GM21447 (cell line): ENCODE data around the gene FREM3.
"Not testable (repeated sequence)": the region's sequence is repeated elsewhere in the genome, so short reads cannot be mapped to it uniquely, and the experiment has no call there.

Source experiments
- ATAC-seq: cut with Tn5 transposase; IDR thresholded peaks from one replicate; pipeline ENCODE4 v1.9.1; 2021; ENCODE audit not compliant: unreplicated experiment

The FREM3 gene

DNA sequence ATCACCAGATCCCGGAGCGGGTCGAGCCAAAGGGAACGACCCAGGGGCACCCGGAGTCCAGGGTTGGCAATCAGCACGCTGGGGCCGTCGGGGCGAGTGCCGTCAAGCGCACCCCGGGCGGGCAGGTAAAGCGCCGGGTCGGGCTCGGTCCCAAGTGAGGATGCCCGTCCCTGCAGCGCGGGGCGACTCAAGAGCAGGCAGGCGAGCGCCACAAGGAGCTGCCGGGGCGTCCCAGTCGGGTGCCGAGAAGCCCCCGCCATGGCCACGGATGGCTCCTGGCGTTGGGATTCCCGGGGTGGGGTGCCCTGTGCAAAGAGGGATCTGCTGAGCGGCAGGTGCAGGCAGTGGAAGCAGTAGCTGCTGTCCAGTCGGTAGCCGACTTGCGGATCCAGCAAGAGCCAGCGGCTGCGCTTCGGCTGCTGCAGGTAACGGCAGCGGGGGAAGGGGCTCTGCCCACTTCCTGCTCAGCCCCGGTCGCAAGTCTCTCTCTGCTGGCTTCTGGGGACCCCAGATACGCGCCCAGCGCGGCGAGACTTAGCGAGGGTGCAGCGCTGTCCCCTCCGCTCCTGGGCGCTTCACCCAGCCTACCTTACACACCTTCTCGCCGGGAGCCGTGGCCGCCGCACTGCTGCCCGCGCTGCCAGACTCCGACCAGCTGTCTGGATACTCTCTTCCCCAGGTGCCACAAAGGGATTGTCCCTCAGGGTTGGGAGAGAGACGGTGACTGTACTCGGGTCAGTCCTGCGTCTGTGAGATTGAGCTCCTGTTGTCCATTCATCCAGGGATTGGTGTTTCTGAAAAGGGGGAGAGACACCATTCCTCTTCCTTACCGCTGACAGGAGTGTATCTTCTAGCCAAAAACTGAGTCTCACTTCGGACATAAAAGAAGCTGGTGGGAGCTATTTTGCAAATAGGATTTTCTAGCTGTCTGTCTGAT lies at the start of gene FREM3:
TSS of gene FREM3 (minus strand) at position 260 of the 937 bp plus-strand sequence. CDS start at position 260, 0 bp downstream.
- no peak for ATAC-seq

DNA sequence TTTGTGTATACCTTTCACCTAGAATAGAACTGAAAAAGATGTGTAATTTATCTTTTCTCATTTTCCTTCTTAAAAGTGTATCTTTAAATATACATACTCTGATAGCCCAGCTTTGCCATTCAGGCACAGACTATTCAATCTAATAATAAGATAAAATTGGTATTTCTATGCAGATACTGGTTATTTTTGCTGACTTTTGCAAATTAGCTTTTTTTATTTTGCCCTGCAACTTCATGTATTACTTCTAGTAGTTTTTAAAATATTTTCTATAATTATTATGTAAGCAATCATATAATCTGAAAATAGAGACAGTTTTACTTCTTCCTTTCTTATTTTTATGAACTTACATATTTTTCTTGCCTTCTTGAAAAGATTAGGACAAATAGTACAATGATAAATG lies 45.4 kb upstream of the FREM3 start:
- no peak for ATAC-seq

DNA sequence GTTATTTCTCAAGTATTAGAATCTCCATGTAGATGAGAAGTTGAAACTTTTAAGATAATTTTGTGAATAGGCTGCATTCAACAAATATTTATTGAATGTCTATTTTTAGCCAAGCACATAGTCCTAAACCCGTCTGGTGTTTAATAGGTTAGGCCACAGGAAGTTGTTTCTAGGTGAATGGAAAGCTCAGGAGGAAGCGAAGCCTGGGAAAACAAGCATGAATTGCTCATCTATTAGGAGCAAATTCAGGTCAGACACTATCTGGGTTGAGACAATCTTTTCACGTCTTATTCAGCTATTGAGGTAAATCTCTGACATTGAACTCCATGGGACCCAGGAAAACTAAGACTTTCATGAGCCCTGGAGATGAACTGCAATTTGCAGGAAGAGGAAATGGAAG lies 43.1 kb upstream of the FREM3 start:
- ATAC-seq = no peak

DNA sequence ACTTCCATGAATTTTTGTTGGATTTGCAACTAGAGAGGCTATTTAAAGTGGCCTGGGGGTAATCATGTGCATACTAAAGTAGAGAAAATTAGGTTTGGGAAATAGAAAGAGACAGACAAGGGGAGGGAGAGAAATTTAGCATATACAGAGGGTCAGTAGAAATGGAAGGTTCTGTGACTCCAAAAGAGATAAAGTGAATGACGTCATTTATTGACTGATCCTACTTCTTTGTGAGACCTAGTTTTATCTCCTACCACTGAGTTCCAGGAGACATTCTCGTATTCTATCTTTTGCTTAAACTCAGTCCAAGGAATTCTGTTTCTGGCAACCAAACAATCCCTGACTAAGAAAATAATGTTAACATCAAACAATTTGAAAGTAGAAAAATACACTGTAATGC lies 42.4 kb upstream of the FREM3 start:
- no peak for ATAC-seq

DNA sequence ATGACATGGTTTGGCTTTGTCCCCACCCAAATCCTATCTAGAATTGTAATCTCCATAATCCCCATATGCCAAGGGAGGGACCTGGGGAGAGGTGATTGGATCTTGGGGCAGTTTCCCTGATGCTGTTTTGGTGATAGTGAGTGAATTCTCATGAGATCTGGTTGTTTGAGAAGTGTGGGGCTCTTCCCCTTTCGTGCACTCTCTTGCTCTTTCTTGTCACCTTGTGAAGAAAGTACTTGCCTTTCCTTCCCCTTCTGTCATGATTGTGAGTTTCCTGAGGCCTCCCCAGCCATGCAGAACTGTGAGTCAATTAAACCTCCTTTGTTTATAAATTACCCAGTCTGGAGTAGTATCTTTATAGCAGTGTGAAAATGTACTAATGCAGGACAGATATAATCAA lies 36.4 kb upstream of the FREM3 start:
- no peak for ATAC-seq

DNA sequence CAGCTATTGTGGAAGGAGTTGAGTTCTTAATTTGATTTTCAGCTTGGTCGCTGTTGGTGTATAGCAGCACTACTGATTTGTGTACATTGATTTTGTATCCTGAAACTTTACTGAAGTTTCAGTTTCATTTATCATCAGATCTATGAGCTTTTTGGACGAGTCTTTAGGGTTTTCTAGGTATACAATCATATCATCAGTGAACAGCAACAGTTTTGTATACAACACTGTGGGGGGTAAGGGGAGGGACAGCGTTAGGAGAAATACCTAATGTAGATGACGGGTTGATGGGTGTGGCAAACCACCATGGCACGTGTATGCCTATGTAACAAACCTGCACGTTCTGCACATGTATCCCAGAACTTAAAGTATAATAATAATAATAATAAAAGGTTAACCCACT lies 35.6 kb upstream of the FREM3 start:
- not testable (repeated sequence) for ATAC-seq

DNA sequence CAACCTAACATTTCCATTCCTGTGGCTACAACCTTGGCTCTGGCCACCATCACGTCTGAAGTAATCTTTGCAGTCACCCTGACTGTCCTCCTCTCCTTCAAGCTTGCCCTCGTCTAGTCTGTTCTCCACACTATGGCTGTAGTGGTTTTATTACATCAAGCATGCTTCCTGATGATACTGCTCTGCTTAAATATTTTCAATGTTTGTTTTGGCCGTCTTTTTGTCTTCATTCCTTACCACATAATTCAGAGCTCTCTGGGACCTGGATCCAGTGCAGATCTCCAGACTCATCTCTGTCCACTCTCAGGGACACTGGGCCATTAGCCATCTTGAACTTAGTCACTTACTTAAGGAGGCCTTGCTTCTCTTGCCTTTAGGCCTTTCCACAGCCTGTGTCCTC lies 27.7 kb upstream of the FREM3 start:
- ATAC-seq = no peak

DNA sequence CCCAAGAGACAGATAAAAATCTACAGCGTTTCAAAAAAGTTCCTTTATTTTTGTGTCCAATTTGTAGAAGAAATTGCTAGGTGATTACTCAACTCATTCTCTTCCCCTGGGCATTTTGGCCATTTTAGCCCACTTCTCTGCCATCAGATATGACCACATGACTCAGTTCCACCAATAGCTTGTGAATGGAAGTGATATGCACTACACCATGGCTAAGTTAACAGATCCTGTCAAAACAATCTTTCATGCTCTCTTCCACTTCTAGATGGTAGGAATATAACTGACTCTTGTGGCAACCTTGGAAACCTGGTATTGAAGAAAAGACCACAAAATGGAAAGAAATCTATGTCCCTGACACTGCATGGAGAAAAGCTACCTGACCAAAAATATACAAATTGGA lies 26.2 kb upstream of the FREM3 start:
- no peak for ATAC-seq

DNA sequence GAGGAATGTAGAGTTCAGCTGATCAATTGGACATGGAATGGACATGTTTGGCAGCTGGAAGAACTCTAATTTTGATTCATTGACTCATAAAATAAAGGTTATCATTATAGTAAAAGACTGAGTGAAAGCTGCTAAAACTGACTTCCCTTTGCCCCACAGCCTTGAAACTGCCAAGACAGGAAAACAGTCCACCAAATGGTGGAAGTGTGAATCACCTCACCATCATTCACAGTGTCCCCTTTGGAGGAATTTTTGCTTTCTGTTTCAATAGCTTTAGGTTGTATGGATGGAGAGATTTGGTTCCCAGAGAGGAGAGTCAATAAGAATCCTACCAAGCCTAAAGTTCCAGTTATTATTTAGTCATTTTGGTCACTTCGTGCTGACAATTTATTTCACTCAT lies 20.8 kb upstream of the FREM3 start:
- no peak for ATAC-seq

DNA sequence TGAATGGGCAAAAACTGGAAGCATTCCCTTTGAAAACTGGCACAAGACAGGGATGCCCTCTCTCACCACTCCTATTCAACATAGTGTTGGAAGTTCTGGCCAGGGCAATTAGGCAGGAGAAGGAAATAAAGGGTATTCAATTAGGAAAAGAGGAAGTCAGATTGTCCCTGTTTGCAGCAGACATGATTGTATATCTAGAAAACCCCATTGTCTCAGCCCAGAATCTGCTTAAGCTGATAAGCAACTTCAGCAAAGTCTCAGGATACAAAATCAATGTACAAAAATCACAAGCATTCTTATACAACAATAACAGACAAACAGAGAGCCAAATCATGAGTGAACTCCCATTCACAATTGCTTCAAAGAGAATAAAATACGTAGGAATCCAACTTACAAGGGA lies 18.3 kb upstream of the FREM3 start:
- ATAC-seq = not testable (repeated sequence)

DNA sequence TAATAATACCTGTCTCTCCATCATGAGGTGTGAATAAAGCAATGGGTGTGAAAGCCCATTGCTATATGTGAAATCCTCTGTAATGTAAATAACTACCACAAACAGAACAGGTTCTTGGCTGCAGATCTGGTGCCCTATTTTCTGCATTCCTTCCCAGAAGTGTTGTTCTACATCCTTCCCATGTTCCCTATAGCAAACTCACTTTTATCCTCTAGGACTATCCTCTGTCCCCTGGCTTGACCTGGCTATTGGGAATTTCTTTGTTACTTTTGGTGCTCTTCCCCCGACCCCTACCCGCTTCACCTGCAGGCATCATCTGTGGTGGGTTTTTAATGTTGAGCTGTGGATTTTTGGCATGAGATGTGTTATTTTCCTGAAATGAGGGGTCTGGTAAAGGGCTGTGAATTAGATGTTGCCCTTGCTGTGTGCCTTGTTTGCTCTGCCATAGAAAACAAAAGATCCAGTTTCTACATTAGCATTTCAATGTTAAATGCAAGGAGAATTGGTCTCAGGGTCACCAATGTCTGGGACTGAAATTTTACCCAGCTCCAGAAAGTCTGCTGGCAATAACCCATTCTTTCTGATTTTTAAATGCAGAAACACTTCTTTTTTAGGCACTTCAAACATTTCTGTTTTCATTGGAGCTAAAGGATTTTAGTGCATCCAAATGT lies 13.6 kb upstream of the FREM3 start:
- no peak for ATAC-seq

DNA sequence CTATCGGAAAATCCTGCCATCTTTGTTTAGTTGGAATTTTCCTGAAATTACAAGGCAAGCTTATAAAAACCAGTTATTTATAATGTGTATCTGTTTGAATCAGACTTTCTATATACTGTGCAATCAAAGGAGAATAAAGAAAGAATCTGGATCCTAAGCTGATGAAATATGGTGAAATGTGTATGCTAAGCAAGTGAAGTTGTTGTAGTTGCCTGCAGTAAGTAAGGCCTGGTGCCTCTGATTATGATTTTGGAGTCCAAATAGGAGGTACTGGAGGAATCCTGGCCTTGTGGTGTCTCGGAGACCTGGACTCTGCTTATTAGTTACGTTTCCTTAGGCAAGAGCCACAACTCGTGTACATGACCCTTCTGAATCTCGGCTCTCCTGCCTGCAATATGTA lies 13.1 kb upstream of the FREM3 start:
- ATAC-seq = no peak

DNA sequence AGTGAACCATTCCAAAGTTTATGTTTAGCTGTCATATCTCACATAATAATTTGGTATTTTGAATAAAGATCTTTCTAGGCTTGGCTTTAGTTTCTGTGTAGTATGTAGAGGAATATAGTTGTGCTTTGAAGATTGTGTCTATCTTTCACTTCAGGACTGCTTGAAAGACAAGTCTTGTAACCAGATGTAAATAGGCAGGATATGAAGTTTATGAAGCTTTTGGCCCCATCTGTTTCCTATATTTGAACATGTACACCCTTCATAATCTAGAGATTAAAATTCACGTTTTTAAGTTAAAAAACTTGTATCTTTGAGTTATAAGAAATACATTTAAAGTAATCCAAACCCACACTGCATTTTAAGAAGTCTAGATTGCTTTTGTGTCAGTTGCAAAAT lies 11.7 kb upstream of the FREM3 start:
- no peak for ATAC-seq

DNA sequence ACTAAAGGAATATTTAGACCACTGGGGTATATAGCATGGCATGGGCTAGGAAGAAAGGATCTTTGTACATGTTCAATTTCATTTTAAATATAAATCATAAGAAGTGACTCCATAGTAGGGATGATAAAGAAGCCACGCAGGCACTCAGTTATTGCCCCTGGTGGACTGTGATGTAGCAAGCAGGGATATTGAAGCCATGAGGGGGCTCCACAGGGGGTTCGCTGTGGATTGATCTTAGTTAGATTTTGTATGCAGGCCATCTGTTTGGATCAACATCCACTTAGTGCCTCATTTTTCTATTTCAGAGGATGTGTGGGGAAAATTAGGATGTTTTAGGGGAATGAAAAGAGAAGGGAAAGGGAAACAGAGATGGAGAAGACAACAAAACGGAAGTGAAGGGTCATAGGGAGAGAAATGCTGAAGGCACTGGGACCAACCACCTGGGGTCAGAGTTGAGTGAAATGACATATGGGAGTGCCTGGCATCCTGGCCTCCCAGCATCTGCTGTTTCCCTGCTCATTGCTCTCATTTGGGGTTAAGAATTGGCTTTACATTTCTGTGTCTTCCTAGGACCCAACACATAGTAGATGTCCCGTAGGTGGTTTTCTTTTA lies 11.2 kb upstream of the FREM3 start:
- no peak for ATAC-seq

DNA sequence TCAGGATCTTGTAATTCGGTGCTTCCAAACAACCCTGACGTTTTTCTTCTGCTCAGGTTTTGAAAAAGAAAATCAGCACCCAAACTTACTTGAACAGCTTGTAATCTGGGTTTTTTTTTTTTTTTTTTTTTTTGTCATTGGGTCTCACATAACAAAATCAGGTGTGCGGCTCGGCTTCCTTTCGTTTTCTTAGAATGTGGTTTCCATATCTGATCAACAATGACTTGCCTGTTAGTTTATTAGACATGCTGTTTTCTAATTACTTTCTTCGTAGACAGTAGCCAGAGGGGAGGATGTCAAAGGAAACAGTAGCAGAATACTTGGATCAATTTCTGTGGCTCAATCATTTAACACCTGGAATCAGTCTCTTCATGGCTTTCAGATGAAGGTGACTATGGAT lies 890 bp upstream of the FREM3 start:
- no peak for ATAC-seq

DNA sequence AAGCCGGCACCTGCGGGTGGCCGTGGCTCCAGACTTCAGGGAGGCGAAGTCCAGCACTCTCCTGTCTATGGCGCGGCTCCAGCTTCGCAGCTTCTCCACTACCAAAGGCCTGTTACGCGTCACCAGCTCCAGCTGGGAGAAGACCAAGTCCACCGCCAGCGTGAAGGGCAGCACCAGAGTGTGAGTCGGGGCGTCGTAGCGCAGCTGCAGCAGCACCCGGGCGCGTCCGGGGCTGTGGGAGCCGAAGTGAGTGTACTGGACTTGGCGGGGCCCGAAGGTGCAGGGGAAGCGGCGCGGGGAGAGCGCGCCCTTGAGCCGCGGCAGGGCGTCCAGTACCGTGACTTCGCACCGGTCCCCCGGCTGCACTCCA lies 444 bp downstream of the FREM3 start:
- no peak for ATAC-seq

DNA sequence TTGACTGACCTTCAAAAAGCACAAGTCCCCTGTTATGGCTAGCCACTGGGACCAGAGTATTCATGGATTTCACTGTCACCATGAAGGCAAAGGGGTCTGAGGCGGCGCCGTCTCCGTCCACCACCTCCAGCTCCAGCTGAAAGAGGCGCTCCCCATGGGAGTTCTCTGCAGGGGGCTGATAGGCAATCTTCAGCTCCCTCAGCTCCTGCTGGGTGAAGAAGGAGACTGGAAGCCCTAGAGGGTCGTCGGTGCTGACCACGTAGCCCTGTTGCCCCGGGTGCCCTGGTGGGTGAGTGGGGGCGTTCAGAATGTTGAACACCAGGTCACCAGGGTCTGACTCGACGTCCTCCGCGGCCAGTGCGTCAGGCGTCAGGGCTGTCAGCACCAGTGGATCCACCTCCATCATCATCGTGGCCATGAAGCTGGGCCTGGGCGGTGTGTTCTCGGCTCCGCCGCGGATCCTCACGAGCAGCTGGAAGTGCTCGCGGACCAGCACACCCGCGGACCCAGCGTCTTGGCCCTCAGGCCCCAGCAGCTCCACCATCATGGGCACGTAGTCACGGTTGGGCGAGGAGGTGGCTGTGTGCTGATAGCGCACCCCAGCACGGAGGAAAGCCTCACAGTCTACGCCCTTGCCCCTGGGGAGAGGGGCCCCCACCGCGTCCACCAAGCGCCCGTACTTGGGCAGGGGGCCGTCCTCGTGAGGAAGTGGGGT lies 987 bp downstream of the FREM3 start:
- ATAC-seq = no peak

DNA sequence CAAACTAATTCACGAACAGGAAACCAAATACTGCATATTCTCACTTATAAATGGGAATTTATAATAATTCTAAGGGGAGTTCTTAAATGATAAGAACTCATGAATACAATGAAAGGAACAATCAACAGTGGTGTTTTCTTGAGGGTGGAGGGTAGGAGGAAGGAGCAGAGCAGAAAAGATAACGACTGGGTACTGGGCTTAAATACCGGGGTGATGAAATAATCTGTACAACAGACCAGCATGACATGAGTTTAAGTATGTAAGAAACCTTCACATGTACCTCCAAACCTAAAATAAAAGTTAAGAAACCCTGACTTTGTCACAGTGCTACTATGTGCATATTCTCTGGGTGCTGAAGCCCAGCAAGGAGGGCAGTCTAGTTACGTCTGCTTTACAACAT lies 6.6 kb downstream of the FREM3 start:
- no peak for ATAC-seq

DNA sequence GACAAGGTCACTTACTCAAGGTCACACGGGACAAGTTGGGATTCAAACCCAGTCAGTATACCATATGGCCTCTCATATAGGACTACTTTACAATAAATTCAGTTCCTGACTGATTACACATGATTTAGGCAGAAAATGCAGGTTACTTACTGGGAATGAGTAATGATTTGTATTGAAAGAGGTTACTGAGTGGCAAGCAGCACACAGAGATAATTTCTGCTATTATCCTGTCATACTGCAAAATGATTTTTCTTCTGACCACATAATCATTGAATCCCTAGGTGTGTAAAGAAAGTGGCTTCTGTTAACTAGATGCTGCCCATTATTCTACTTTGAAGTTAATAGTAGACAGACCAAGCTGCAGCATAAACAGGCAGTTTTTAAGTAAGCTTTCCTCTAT lies 8.2 kb downstream of the FREM3 start:
- ATAC-seq = no peak

DNA sequence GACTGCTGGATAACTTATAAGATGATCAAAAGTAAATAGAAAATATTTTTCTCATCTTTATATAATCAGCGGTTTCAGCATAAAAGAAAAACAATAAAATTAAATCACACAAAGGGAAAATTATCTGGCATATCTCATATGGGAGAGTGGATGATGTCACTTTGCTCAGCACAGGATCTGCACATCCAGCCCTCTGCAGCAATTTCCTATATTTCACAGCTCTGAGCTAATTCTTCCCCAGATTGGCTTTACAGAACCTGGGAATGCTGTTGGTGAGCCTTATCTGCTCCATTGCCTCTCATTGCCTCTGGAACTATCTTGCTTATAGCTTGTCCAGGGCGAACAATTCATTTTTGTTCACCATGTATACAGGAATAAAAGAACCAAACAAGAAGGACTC lies 21.0 kb downstream of the FREM3 start:
- no peak for ATAC-seq

DNA sequence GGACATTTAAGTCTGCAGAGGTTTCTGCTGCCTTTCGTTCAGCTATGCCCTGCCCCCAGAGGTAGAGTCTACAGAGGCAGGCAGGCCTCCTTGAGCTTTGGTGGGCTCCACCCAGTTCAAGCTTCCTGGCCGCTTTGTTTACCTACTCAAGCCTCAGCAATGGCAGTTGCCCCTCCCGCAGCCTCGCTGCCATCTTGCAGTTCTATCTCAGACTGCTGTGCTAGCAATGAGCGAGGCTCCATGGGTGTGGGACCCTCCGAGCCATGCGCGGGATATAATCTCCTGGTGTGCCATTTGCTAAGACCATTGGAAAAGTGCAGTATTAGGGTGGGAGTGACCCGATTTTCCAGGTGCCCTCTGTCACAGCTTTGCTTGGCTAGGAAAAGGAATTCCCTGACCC lies 26.8 kb downstream of the FREM3 start:
- not testable (repeated sequence) for ATAC-seq
